ENCODE results near the gene CD300LG. TPM values are rescaled to one million over a fixed set of nuclear protein-coding genes. Genes with fewer than 3 reads are reported as not detected.

CD300LG gene
- total RNA-seq, 1 donor from 2014 or later = 5.7 TPM

GRCh38 chr17:43805117-43805516, 41.9 kb upstream of the CD300LG start:
- H3K36me3 ChIP-seq = peaks cover 20% of the 10 kb centered on the region
- no peak for DNase-seq
- TF ChIP-seq CTCF (IDR thresholded peaks at IDR 0.05) = no peak
- H3K27me3 ChIP-seq (ENCODE audit: low read depth) = no peaks in the 10 kb centered on the region
- no peak for ATAC-seq
- no peak overlapping the region for H3K27ac ChIP-seq
- H3K4me1 ChIP-seq = no peaks in the 10 kb centered on the region
- intact Hi-C loops (cut with DNase I) = no loop called here
- no peaks in the 10 kb centered on the region for H3K9me3 ChIP-seq
- H3K4me3 ChIP-seq = no peak overlapping the region

GRCh38 chr17:43808076-43808475, 38.9 kb upstream of the CD300LG start:
- Histone ChIP-seq H3K36me3 (peaks cover 25% of the 10 kb centered on the region), H3K4me3 (no peak overlapping the region), H3K4me1 (no peaks in the 10 kb centered on the region), H3K9me3 (no peaks in the 10 kb centered on the region), H3K27ac (no peak overlapping the region), H3K27me3 (ENCODE audit: low read depth) (no peaks in the 10 kb centered on the region)
- intact Hi-C loops (cut with DNase I) = no loop called here
- DNase-seq (no peak), ATAC-seq (no peak)
- TF ChIP-seq CTCF (IDR thresholded peaks at IDR 0.05) = no peak

- TF ChIP-seq CTCF (IDR thresholded peaks at IDR 0.05) = no peak
- no peak for ATAC-seq
- intact Hi-C loops (cut with DNase I) = no loop called here
These were observed 37.9 kb upstream of the CD300LG start for GRCh38 chr17:43809121-43809520.

GRCh38 chr17:43810226-43810715, 36.7 kb upstream of the CD300LG start:
- Histone ChIP-seq H3K36me3 (peaks cover 29% of the 10 kb centered on the region), H3K4me1 (peaks cover 4% of the 10 kb centered on the region), H3K9me3 (no peaks in the 10 kb centered on the region), H3K4me3 (no peak overlapping the region), H3K27ac (no peak overlapping the region), H3K27me3 (ENCODE audit: low read depth) (no peaks in the 10 kb centered on the region)
- TF ChIP-seq CTCF (IDR thresholded peaks at IDR 0.05) = no peak
- intact Hi-C loops (cut with DNase I) = no loop called here
- ATAC-seq (no peak), DNase-seq (no peak)

More at GRCh38 chr17:43809121-43809520, 37.9 kb upstream of the CD300LG start:
- H3K27ac ChIP-seq = no peak overlapping the region
- no peaks in the 10 kb centered on the region for H3K4me1 ChIP-seq
- peaks cover 33% of the 10 kb centered on the region for H3K36me3 ChIP-seq
- no peak overlapping the region for H3K4me3 ChIP-seq
- no peaks in the 10 kb centered on the region for H3K9me3 ChIP-seq
- DNase-seq = no peak
- no peaks in the 10 kb centered on the region for H3K27me3 ChIP-seq (ENCODE audit: low read depth)

- no peaks in the 10 kb centered on the region for H3K9me3 ChIP-seq
- no peak overlapping the region for H3K4me3 ChIP-seq
- peaks cover 4% of the 10 kb centered on the region for H3K4me1 ChIP-seq
- no peak for TF ChIP-seq CTCF (IDR thresholded peaks at IDR 0.05)
- intact Hi-C loops (cut with DNase I) = no loop called here
- no peak overlapping the region for H3K27ac ChIP-seq
- H3K36me3 ChIP-seq = peaks cover 29% of the 10 kb centered on the region
- DNase-seq = no peak
- H3K27me3 ChIP-seq (ENCODE audit: low read depth) = no peaks in the 10 kb centered on the region
- ATAC-seq = no peak
These were observed 36.2 kb upstream of the CD300LG start for GRCh38 chr17:43810823-43811222.
